OCI-LY1 (cell line): ENCODE data around the gene PRPS1L1.

Experiments
- CTCF ChIP-seq: fragments of 200-600 bp; sonication (generic), shearing (Covaris generic); IDR thresholded peaks from 2 replicates; pipeline ENCODE4 v1.5.1; 2017; ENCODE audit warnings: mild to moderate bottlenecking, antibody characterized with exemption, low read length, moderate library complexity, mixed read lengths
- EZH2 ChIP-seq: fragments of 200-600 bp; sonication (generic), shearing (Covaris generic); IDR thresholded peaks from 2 replicates; pipeline ENCODE4 v1.8.0; 2017; ENCODE audit warnings: borderline replicate concordance, mixed run types, mild to moderate bottlenecking, antibody characterized with exemption, low read length, moderate library complexity, mixed read lengths

- TF ChIP-seq CTCF (no peak), EZH2 (no peak)
These were observed 10.0 kb upstream of the PRPS1L1 start for GRCh38 chr7:18037609-18038008.
